Keratinocyte (primary cell): ENCODE results near the gene SYTL2. TPM values are rescaled to one million over a fixed set of nuclear protein-coding genes. Genes with fewer than 3 reads are reported as not detected.
"Not testable (repeated sequence)": the region's sequence is repeated elsewhere in the genome, so short reads cannot be mapped to it uniquely, and the experiment has no call there.

Source experiments
- DNase-seq: peaks from one replicate; pipeline ENCODE4 v3.0.0-alpha.2; 2011; ENCODE audit warnings: low read depth, missing footprints, low spot score
- FAIRE-seq: peaks from 2 replicates; lab custom pipeline; 2011; peaks lifted over from hg19 to GRCh38; lab: Jason Lieb, UNC
- H2AFZ ChIP-seq: 2 replicates; pipeline ENCODE4 v1.6.0; 2012; ENCODE audit warnings: low read length, control low read depth, inconsistent platforms; ENCODE audit not compliant: control insufficient read depth
- H3K27ac ChIP-seq: 2 replicates; pipeline ENCODE4 v1.5.1; 2011; ENCODE audit warnings: low read length; ENCODE audit not compliant: control insufficient read depth, insufficient read depth
- H3K27me3 ChIP-seq: 3 replicates; pipeline ENCODE4 v1.6.0; 2011; ENCODE audit warnings: low read length; ENCODE audit not compliant: control insufficient read depth, insufficient read depth; ENCODE audit errors: extremely low read depth
- H3K36me3 ChIP-seq, 2 experiments: 2 replicates in 1 of 2; 3 replicates in 1 of 2; pipeline ENCODE4 v1.5.1; 2011; ENCODE audit warnings: low read length in 2 of 2, mild to moderate bottlenecking in 1 of 2; ENCODE audit not compliant: control insufficient read depth in 2 of 2, insufficient read depth in 2 of 2; ENCODE audit errors: extremely low read depth in 1 of 2
- H3K4me1 ChIP-seq: 3 replicates; pipeline ENCODE4 v1.5.1; 2011; ENCODE audit warnings: low read length; ENCODE audit not compliant: control insufficient read depth, insufficient read depth; ENCODE audit errors: extremely low read depth
- H3K4me2 ChIP-seq: 3 replicates; pipeline ENCODE4 v1.6.0; 2011; ENCODE audit warnings: low read depth, low read length; ENCODE audit not compliant: control insufficient read depth, insufficient read depth; ENCODE audit errors: extremely low read depth
- H3K4me3 ChIP-seq, 3 experiments: fragments of 200-600 bp in 1 of 3; sonication (generic) in 1 of 3; 2 replicates in 2 of 3; 3 replicates in 1 of 3; pipeline ENCODE4 v1.5.1; 2011 to 2016; ENCODE audit warnings: low read length in 3 of 3, mild to moderate bottlenecking in 3 of 3, control low read depth in 2 of 3, inconsistent platforms in 1 of 3, low read depth in 1 of 3, mixed read lengths in 1 of 3, mixed run types in 1 of 3, moderate library complexity in 1 of 3; ENCODE audit not compliant: control insufficient read depth in 2 of 3, insufficient read depth in 2 of 3; ENCODE audit errors: extremely low read depth in 1 of 3
- H3K79me2 ChIP-seq: 2 replicates; pipeline ENCODE4 v1.6.0; 2012; ENCODE audit warnings: low read length; ENCODE audit not compliant: control insufficient read depth, insufficient read depth
- H3K9ac ChIP-seq: 3 replicates; pipeline ENCODE4 v1.6.0; 2011; ENCODE audit warnings: low read length; ENCODE audit not compliant: control insufficient read depth, insufficient read depth; ENCODE audit errors: extremely low read depth
- H3K9me1 ChIP-seq: 3 replicates; pipeline ENCODE4 v1.6.0; 2011; ENCODE audit warnings: low read length; ENCODE audit not compliant: control insufficient read depth, insufficient read depth; ENCODE audit errors: extremely low read depth
- H3K9me3 ChIP-seq: 2 replicates; pipeline ENCODE4 v1.5.1; 2012; ENCODE audit warnings: low read depth, low read length; ENCODE audit not compliant: control insufficient read depth
- H4K20me1 ChIP-seq: 3 replicates; pipeline ENCODE4 v1.6.0; 2011; ENCODE audit warnings: low read length; ENCODE audit not compliant: control insufficient read depth, insufficient read depth; ENCODE audit errors: extremely low read depth
- EZH2 ChIP-seq: IDR thresholded peaks from one replicate; pipeline ENCODE4 v1.6.1; 2012; ENCODE audit warnings: inconsistent platforms, mild to moderate bottlenecking, low read length, moderate library complexity
- dilution Hi-C: fragments of 300-500 bp; cut with MboI; formaldehyde crosslinking; loops from one replicate; pipeline ENCODE4 v1.7.0; 2020; ENCODE audit warnings: low sequenced_read_pairs; ENCODE audit not compliant: extremely low pct_ligation_motif_present
- polyA plus RNA-seq, 5 experiments: library from polyadenylated mRNA; depleted of rRNA in 3 of 5; stranded (reverse) in 3 of 5; stranded (forward) in 1 of 5; unstranded in 1 of 5; fragments of >200 nt; gene quantifications; 1 replicate in 1 of 5; 2 replicates in 3 of 5; 3 replicates in 1 of 5; pipeline versions ENCODE4 v1.2.1 to v1.2.3, GENCODE V29; 2011 to 2012; ENCODE audit warnings: missing spikeins in 2 of 5, low read depth in 1 of 5, low replicate concordance in 1 of 5
- TF ChIP-seq, protein P1 (sequence below), 3 experiments: IDR thresholded peaks in 1 of 3; conservative IDR thresholded peaks in 1 of 3; optimal IDR thresholded peaks in 1 of 3; 2 replicates in 2 of 3; 3 replicates in 1 of 3; pipeline versions ENCODE3 to v1.5.1; 2011; ENCODE audit warnings: low read length in 3 of 3, mild to moderate bottlenecking in 3 of 3, moderate library complexity in 2 of 3, control low read depth in 1 of 3, inconsistent platforms in 1 of 3; ENCODE audit not compliant: insufficient read depth in 2 of 3; ENCODE audit errors: extremely low read depth in 1 of 3

The SYTL2 gene
- polyA plus RNA-seq, 1 donor (not counting 4 experiments of a cell fraction or from before 2014, with no cell fraction given): 3.1 TPM

DNA sequence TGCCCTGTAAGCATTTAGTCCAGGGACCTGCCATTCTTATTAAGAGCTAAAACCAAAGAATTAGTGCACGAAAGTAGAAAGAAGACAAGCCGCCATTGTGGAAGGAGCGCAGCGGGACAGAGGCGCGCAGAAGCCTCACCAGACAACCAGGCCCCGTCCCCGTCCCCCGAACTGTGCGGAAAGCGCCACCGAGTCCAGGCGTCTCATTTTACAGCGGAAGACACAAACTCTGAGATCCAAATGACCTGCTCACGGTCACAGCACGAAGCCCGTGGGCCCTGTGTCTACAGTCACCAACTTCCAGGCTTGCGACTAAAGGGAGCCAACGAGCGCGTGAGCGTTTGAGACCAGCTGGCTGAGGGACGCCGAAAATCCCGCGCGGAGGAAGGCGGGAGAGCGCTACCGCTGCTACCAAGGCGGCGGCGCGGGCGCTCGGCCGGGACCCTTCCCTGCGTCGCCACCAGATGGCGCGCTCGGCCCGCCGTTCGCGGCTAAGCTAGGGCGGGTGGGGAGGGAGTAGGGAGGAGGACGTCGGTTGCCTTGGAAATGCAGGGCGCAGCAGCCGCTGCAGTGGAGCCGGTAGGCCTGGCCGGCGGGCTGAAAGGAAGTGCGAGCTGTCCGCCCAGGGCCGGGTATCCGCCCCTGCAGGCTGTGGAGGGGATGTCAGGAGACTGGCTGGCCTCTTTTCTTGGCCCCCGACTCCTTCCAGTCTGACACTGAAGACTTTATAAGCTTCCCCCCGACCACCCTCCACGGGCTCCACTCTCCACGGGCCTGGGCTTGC lies 43.8 kb upstream of the SYTL2 start:
- FAIRE-seq: no peak
- H3K9me1 ChIP-seq: peaks cover 3% of the 10 kb centered on the region
- peak overlapping the region; percentile 70 for H3K9ac ChIP-seq
- no peaks in the 10 kb centered on the region for H3K27me3 ChIP-seq
- TF ChIP-seq, protein P1, sequence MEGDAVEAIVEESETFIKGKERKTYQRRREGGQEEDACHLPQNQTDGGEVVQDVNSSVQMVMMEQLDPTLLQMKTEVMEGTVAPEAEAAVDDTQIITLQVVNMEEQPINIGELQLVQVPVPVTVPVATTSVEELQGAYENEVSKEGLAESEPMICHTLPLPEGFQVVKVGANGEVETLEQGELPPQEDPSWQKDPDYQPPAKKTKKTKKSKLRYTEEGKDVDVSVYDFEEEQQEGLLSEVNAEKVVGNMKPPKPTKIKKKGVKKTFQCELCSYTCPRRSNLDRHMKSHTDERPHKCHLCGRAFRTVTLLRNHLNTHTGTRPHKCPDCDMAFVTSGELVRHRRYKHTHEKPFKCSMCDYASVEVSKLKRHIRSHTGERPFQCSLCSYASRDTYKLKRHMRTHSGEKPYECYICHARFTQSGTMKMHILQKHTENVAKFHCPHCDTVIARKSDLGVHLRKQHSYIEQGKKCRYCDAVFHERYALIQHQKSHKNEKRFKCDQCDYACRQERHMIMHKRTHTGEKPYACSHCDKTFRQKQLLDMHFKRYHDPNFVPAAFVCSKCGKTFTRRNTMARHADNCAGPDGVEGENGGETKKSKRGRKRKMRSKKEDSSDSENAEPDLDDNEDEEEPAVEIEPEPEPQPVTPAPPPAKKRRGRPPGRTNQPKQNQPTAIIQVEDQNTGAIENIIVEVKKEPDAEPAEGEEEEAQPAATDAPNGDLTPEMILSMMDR (optimal IDR thresholded peaks at IDR 0.05 in 1 of 3, IDR thresholded peaks at IDR 0.05 in 1 of 3, conservative IDR thresholded peaks at IDR 0.05 in 1 of 3; ENCODE audit: extremely low read depth in 1 of 3, insufficient read depth in 2 of 3, low read length in 3 of 3): peak in 2 of 3 experiments; percentile 85 to 87
- no peak for TF ChIP-seq EZH2
- no peaks in the 10 kb centered on the region for H3K36me3 ChIP-seq
- peak overlapping the region; percentile 99 for H2AFZ ChIP-seq
- H4K20me1 ChIP-seq: no peaks in the 10 kb centered on the region
- no peaks in the 10 kb centered on the region for H3K9me3 ChIP-seq
- no peaks in the 10 kb centered on the region for H3K79me2 ChIP-seq
- H3K4me3 ChIP-seq: peak overlapping the region; percentile 33 to 68 (median 49)
- peak overlapping the region; percentile 96 for H3K4me2 ChIP-seq
- DNase-seq: peak; percentile 36
- dilution Hi-C loops: no loop called here
- peaks cover 5% of the 10 kb centered on the region for H3K4me1 ChIP-seq
- peak overlapping the region; percentile 53 for H3K27ac ChIP-seq

GRCh38 chr11:85854212-85854556 lies 43.2 kb upstream of the SYTL2 start:
- Histone ChIP-seq H3K4me3 (peak overlapping the region; percentile 33 to 68 (median 44)), H4K20me1 (no peaks in the 10 kb centered on the region), H3K9ac (peak overlapping the region; percentile 70), H3K36me3 (no peaks in the 10 kb centered on the region), H3K9me3 (no peaks in the 10 kb centered on the region), H3K79me2 (no peaks in the 10 kb centered on the region), H3K27me3 (no peaks in the 10 kb centered on the region), H3K4me2 (peak overlapping the region; percentile 96), H2AFZ (peak overlapping the region; percentile 99), H3K9me1 (peaks cover 3% of the 10 kb centered on the region), H3K4me1 (peaks cover 5% of the 10 kb centered on the region), H3K27ac (peak overlapping the region; percentile 53)
- DNase-seq: no peak
- TF ChIP-seq EZH2: no peak
- TF ChIP-seq, protein P1 (optimal IDR thresholded peaks at IDR 0.05 in 1 of 3, IDR thresholded peaks at IDR 0.05 in 1 of 3, conservative IDR thresholded peaks at IDR 0.05 in 1 of 3; ENCODE audit: extremely low read depth in 1 of 3, insufficient read depth in 2 of 3, low read length in 3 of 3): no peak
- FAIRE-seq: no peak
- dilution Hi-C loops: no loop called here

- H3K36me3 ChIP-seq, H2AFZ ChIP-seq, H3K4me1 ChIP-seq, H4K20me1 ChIP-seq, H3K9me1 ChIP-seq, H3K27ac ChIP-seq, H3K27me3 ChIP-seq, H3K79me2 ChIP-seq, H3K4me2 ChIP-seq, H3K9me3 ChIP-seq, dilution Hi-C loops, H3K4me3 ChIP-seq, DNase-seq, H3K9ac ChIP-seq: not testable (repeated sequence)
- peak; percentile 60 for FAIRE-seq
These were observed 42.6 kb upstream of the SYTL2 start for GRCh38 chr11:85853541-85853940.

DNA sequence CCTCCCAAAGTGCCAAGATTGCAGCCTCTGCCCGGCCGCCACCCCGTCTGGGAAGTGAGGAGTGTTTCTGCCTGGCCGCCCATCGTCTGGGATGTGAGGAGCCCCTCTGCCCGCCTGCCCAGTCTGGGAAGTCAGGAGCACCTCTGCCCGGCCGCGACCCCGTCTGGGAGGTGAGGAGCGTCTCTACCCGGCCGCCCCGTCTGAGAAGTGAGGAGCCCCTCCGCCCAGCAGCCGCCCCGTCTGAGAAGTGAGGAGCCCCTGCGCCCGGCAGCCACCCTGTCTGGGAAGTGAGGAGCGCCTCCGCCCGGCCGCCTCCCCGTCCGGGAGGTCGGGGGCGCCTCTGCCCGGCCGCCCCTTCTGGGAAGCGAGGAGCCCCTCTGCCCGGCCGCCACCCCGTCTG lies 41.8 kb upstream of the SYTL2 start:
- H3K9me3 ChIP-seq, H3K9me1 ChIP-seq, H3K4me3 ChIP-seq, H3K4me2 ChIP-seq, H3K27me3 ChIP-seq, FAIRE-seq, H3K4me1 ChIP-seq, H3K9ac ChIP-seq, H3K27ac ChIP-seq, H3K36me3 ChIP-seq, dilution Hi-C loops, DNase-seq, H3K79me2 ChIP-seq, H2AFZ ChIP-seq, H4K20me1 ChIP-seq: not testable (repeated sequence)
